Activated T-cell treated with anti-CD3 and anti-CD28 coated beads, Interleukin-2, amount 50 U/mL, for 4 hours (primary cell): Measurements from ENCODE around the gene LHB. TPM values are rescaled to one million over a fixed set of nuclear protein-coding genes. Genes with fewer than 3 reads are reported as not detected.

ENCODE experiments used
- ATAC-seq, 2 donors: fragments of 200-7000 bp; cut with Tn5 transposase; one replicate each; pipeline ENCODE4 v1.10.0; 2021
- DNase-seq: peaks from one replicate; pipeline ENCODE4 v3.0.0-alpha.2; 2020
- H3K27me3 Mint-ChIP-seq: one replicate; pipeline ENCODE4 v1.8.0; 2021; ENCODE audit warnings: low read depth, mixed read lengths
- H3K36me3 Mint-ChIP-seq: one replicate; pipeline ENCODE4 v1.8.0; 2022; ENCODE audit warnings: mixed read lengths; ENCODE audit not compliant: insufficient read depth
- H3K4me1 Mint-ChIP-seq: one replicate; pipeline ENCODE4 v1.8.0; 2021; ENCODE audit warnings: low read depth, mixed read lengths
- H3K4me3 Mint-ChIP-seq: one replicate; pipeline ENCODE4 v1.8.0; 2021; ENCODE audit warnings: mild to moderate bottlenecking, moderate library complexity, mixed read lengths
- H3K9me3 Mint-ChIP-seq: one replicate; pipeline ENCODE4 v1.8.0; 2021; ENCODE audit warnings: mixed read lengths
- total RNA-seq, 3 donors: library from RNA; stranded (reverse); gene quantifications; one replicate each; pipeline ENCODE4 v1.2.1, GENCODE V29; 2021

LHB gene
- total RNA-seq, 3 donors from 2014 or later: not detected

DNA sequence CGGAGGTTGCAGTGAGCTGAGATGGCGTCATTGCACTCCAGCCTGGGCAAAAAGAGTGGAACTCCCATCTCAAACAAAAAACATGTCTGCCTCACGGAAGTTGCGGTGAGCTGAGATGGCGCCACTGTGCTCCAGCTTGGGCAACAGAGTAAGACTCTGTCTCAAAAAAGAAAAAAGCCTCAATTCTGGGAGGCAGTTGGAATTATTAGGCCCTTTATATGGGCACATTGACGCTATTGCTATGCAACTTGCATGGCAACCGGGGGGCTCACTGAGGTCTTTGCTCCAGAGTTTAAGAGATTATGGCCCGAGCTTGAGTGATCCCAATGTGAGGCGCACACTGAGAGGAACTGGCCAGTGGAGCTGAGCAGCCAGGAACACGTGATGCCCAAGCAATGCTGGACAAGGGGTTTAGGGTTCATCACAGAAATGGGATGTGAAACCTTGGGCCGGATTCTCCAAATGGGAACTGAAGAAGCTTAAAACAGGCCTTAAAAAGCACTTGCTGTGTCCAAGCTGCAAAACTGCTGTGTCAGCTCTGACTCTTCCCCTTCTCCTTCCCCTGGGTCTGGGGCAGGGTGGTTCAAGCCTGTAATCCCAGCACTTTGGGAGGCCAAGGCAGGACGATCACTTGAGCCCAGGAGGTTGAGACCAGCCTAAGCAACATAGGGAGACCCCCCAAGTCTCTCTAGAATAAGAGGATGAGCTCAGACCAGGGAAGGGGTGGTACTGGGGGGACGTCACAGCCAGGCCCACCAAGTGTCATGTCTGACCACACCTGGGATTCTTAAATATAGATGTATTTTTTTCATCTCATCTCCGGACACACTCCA is 49.3 kb downstream of the LHB start:
- peak overlapping the region; percentile 100 for H3K4me3 Mint-ChIP-seq
- H3K4me1 Mint-ChIP-seq: peaks cover 48% of the 10 kb centered on the region
- DNase-seq (no peak), ATAC-seq (no peak)
- no peaks in the 10 kb centered on the region for H3K9me3 Mint-ChIP-seq
- no peaks in the 10 kb centered on the region for H3K27me3 Mint-ChIP-seq
- peaks cover 14% of the 10 kb centered on the region for H3K36me3 Mint-ChIP-seq

DNA sequence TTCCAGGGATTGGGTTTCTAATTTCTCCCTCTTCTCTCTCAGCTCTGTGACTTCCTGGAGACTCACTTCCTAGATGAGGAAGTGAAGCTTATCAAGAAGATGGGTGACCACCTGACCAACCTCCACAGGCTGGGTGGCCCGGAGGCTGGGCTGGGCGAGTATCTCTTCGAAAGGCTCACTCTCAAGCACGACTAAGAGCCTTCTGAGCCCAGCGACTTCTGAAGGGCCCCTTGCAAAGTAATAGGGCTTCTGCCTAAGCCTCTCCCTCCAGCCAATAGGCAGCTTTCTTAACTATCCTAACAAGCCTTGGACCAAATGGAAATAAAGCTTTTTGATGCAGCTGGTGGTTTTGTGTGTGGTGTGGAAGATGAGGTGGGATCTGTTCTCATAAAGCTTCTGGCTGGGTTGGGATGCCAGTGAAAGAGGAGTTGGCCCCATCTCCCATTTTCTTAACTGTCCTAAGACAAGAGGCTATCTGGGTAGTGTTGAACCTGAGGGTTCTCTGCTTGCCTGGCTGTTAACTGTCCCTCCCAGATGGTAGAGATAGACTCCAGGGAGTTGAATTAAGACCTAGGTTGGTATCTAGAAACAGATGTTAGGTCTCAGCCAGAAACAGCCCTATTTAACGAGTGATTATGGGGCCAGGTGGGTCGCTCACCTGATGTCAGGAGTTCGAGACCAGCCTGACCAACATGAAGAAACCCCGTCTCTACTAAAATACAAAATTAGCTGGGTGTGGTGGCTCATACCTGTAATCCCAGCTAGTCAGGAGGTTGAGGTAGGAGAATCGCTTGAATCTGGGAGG is 50.1 kb downstream of the LHB start:
- H3K27me3 Mint-ChIP-seq: no peaks in the 10 kb centered on the region
- peak overlapping the region; percentile 100 for H3K4me3 Mint-ChIP-seq
- no peaks in the 10 kb centered on the region for H3K9me3 Mint-ChIP-seq
- peaks cover 14% of the 10 kb centered on the region for H3K36me3 Mint-ChIP-seq
- ATAC-seq (no peak), DNase-seq (no peak)
- H3K4me1 Mint-ChIP-seq: peaks cover 56% of the 10 kb centered on the region

Other genes with a start within 250 kb of the LHB start
- gene BCAT2, start 206.1 kb downstream of the LHB start, total RNA-seq: 10 to 100 TPM; 73.0 to 81.7 (median 78.2) TPM
- under 1 TPM; 0.37 to 0.65 (median 0.61) TPM for gene HSD17B14, start 180.6 kb downstream of the LHB start, total RNA-seq
- 1 to 10 TPM; 4.1 to 4.6 (median 4.6) TPM for gene PLEKHA4, start 148.5 kb downstream of the LHB start, total RNA-seq
- 100 to 1,000 TPM in 2 of 3 donors, 10 to 100 TPM in 1; 76.0 to 134 (median 110) TPM for gene PPP1R15A, start 144.7 kb downstream of the LHB start, total RNA-seq
- under 1 TPM in 1 of 3 donors, not detected in 2; 0.69 TPM for gene TULP2, start 118.3 kb downstream of the LHB start, total RNA-seq
- gene NUCB1, start 116.8 kb downstream of the LHB start, total RNA-seq: 10 to 100 TPM; 88.5 to 90.0 (median 89.3) TPM
- not detected for gene DHDH, start 83.4 kb downstream of the LHB start, total RNA-seq
- gene BAX, start 62.2 kb downstream of the LHB start, total RNA-seq: 100 to 1,000 TPM; 200 to 250 (median 203) TPM
- gene FTL, start 51.8 kb downstream of the LHB start, total RNA-seq: 1,000 to 10,000 TPM in 2 of 3 donors, 100 to 1,000 TPM in 1; 996 to 1,080 (median 1,001) TPM
- gene GYS1, start 23.8 kb downstream of the LHB start, total RNA-seq: 10 to 100 TPM; 34.5 to 41.1 (median 35.5) TPM
- gene RUVBL2, start 23.2 kb downstream of the LHB start, total RNA-seq: 100 to 1,000 TPM; 208 to 257 (median 230) TPM
- gene CGB3, start 7.2 kb upstream of the LHB start, total RNA-seq: not detected
- gene CGB2, start 14.8 kb upstream of the LHB start, total RNA-seq: not detected
- not detected for gene CGB1, start 19.8 kb upstream of the LHB start, total RNA-seq
- not detected for gene CGB5, start 26.8 kb upstream of the LHB start, total RNA-seq
- not detected for gene CGB8, start 32.0 kb upstream of the LHB start, total RNA-seq
- gene CGB7, start 40.7 kb upstream of the LHB start, total RNA-seq: not detected
- not detected for gene NTF4, start 47.7 kb upstream of the LHB start, total RNA-seq
- gene KCNA7, start 55.6 kb upstream of the LHB start, total RNA-seq: not detected
- 100 to 1,000 TPM; 278 to 294 (median 283) TPM for gene SNRNP70, start 68.4 kb upstream of the LHB start, total RNA-seq
- gene LIN7B, start 97.3 kb upstream of the LHB start, total RNA-seq: 1 to 10 TPM; 4.0 to 6.3 (median 4.2) TPM
- gene C19orf73, start 102.1 kb upstream of the LHB start, total RNA-seq: 1 to 10 TPM; 1.5 to 2.9 (median 2.6) TPM
- gene PPFIA3, start 102.5 kb upstream of the LHB start, total RNA-seq: 1 to 10 TPM; 3.4 to 5.0 (median 4.0) TPM
- not detected for gene HRC, start 138.3 kb upstream of the LHB start, total RNA-seq
- gene TRPM4, start 140.7 kb upstream of the LHB start, total RNA-seq: under 1 TPM; 0.37 to 0.43 (median 0.38) TPM